GM12801 (cell line): ENCODE measurements around the gene SCART1.

ENCODE experiments used
- CTCF ChIP-seq: IDR thresholded peaks from one replicate; pipeline ENCODE4 v1.5.1; 2011; ENCODE audit warnings: control low read depth; ENCODE audit not compliant: insufficient read length; ENCODE audit errors: extremely low read depth

The SCART1 gene

GRCh38 chr10:133438711-133439273 is 15.0 kb upstream of the SCART1 start:
- no peak for TF ChIP-seq CTCF

GRCh38 chr10:133439517-133440461 is 14.0 kb upstream of the SCART1 start:
- TF ChIP-seq CTCF = no peak

GRCh38 chr10:133440633-133441285 is 13.0 kb upstream of the SCART1 start:
- TF ChIP-seq CTCF = no peak

- TF ChIP-seq CTCF = no peak
Observed at GRCh38 chr10:133441780-133442179, 12.0 kb upstream of the SCART1 start.

GRCh38 chr10:133442191-133442966 is 11.4 kb upstream of the SCART1 start:
- no peak for TF ChIP-seq CTCF

GRCh38 chr10:133442967-133443924 is 10.5 kb upstream of the SCART1 start:
- no peak for TF ChIP-seq CTCF
